Myocyte (in vitro differentiated cells): ENCODE data around the gene PFAS. TPM values are rescaled to one million over a fixed set of nuclear protein-coding genes. Genes with fewer than 3 reads are reported as not detected.
"Not testable (repeated sequence)": the region's sequence is repeated elsewhere in the genome, so short reads cannot be mapped to it uniquely, and the experiment has no call there.

ENCODE experiments used
- DNase-seq: peaks from one replicate; pipeline ENCODE4 v3.0.0-alpha.2; 2012; ENCODE audit warnings: low read depth
- total RNA-seq: library from RNA; depleted of rRNA; stranded (reverse); fragments of >200 nt; gene quantifications from 2 replicates; pipeline ENCODE4 v1.2.3, GENCODE V29; 2014

The PFAS gene
- total RNA-seq, 1 donor from 2014 or later, result 16.1 TPM

GRCh38 chr17:8225813-8226535, 23.1 kb upstream of the PFAS start:
- peak; percentile 79 for DNase-seq

GRCh38 chr17:8226536-8227237, 22.4 kb upstream of the PFAS start:
- DNase-seq, result peak; percentile 90

GRCh38 chr17:8227238-8227581, 21.9 kb upstream of the PFAS start:
- no peak for DNase-seq

- DNase-seq, result no peak
Observed at GRCh38 chr17:8231701-8232100, 17.4 kb upstream of the PFAS start.

GRCh38 chr17:8234361-8235270, 14.5 kb upstream of the PFAS start:
- DNase-seq, result no peak

GRCh38 chr17:8235676-8236075, 13.4 kb upstream of the PFAS start:
- no peak for DNase-seq

GRCh38 chr17:8237175-8237574, 11.9 kb upstream of the PFAS start:
- no peak for DNase-seq

GRCh38 chr17:8237886-8238285, 11.2 kb upstream of the PFAS start:
- no peak for DNase-seq

GRCh38 chr17:8243827-8244226, 5.3 kb upstream of the PFAS start:
- no peak for DNase-seq

GRCh38 chr17:8244768-8245167, 4.3 kb upstream of the PFAS start:
- no peak for DNase-seq

- no peak for DNase-seq
Observed at GRCh38 chr17:8249621-8250500, 772 bp downstream of the PFAS start.

GRCh38 chr17:8251411-8251810, 2.3 kb downstream of the PFAS start:
- not testable (repeated sequence) for DNase-seq

GRCh38 chr17:8253801-8254200, 4.7 kb downstream of the PFAS start:
- DNase-seq, result peak; percentile 23

- DNase-seq, result no peak
Observed at GRCh38 chr17:8254881-8255280, 5.8 kb downstream of the PFAS start.

GRCh38 chr17:8255499-8255898, 6.4 kb downstream of the PFAS start:
- DNase-seq, result no peak

- DNase-seq, result no peak
Observed at GRCh38 chr17:8256291-8256690, 7.2 kb downstream of the PFAS start.

- DNase-seq, result no peak
Observed at GRCh38 chr17:8256691-8257090, 7.6 kb downstream of the PFAS start.

- no peak for DNase-seq
Observed at GRCh38 chr17:8257801-8258200, 8.7 kb downstream of the PFAS start.

- no peak for DNase-seq
Observed at GRCh38 chr17:8264320-8264719, 15.2 kb downstream of the PFAS start.

- DNase-seq, result no peak
Observed at GRCh38 chr17:8264836-8265542, 15.9 kb downstream of the PFAS start.
